Stimulated activated CD4-positive, alpha-beta T cell treated with anti-CD3 and anti-CD28 coated beads, Interleukin-4, amount 100 ng/mL, for 48 hours (primary cell): ENCODE results near the gene AMH.

Experiments used
- DNase-seq, 2 donors: peaks; one replicate each; pipeline ENCODE4 v3.0.0-alpha.2; 2020; ENCODE audit warnings: low read depth in 2 of 2

AMH gene

DNA sequence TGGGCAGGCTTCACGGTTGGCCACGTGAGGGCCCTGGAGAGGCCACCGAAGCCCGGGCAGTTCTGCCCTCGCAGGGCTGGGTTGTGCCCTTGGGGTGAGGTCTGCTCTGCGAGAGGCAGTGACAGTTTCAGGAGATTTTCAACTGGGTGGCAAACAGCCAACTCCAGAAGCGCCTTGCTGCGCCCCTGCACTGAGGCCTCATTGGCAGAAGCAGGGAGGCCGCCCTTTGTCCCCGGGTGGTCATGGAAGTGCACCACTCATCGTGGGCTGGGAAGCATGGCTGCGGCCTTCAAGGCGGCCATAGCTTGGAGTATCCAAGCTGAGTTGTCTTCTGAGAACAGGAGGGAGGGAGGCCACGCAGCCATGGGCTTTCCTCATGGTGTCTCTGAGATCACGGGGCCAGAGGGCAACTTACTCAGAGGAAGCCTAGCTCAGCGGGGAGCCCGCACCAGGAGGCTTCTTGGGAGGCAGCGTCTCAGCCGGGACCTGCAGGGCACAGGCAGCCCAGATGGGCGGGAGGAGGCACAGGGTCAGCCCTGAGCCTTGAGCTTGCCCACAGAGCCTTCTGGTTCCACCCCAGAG is 27.8 kb upstream of the AMH start:
- DNase-seq = no peak

DNA sequence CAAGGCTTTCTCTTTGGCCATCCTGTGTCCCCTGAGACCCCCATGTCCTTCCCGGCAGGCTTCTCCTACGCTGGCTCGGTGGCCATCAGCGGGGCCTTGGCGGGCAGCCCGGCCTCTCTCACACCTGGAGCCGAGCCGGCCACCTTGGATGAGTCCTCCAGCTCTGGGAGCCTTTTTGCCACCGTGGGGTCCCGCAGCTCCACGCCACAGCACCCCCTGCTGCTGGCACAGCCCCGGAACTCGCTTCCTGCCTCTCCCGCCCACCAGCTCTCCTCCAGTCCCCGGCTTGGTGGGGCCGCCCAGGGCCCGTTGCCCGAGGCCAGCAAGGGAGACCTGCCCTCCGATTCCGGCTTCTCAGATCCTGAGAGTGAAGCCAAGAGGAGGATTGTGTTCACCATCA is 27.2 kb upstream of the AMH start:
- DNase-seq = no peak

DNA sequence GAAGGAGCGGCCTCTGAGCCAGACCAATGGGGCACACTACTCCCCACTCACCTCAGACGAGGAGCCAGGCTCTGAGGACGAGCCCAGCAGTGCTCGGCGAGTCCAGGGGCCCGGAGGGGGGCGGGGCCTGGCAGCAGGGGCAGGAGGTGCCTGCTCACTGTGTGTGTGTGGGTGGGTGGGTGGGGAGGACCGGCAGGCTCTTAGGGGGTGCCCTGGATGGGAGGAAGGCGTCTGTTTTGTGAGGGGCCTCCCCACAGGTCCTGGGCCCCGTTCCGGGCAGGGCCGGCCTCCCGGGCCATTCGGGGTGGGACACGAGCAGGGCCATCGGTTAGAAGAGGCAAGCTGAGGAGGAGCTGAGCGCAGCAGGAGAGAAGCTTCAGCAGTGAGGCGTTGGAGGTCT is 25.7 kb upstream of the AMH start:
- DNase-seq = no peak

GRCh38 chr19:2223959-2224358 is 25.2 kb upstream of the AMH start:
- DNase-seq = no peak

- DNase-seq = no peak
These were observed 24.3 kb upstream of the AMH start for GRCh38 chr19:2224754-2225349.

- DNase-seq = no peak
These were observed 23.6 kb upstream of the AMH start for GRCh38 chr19:2225415-2226050.

GRCh38 chr19:2226051-2226839 is 22.9 kb upstream of the AMH start:
- DNase-seq = no peak

- DNase-seq = no peak
These were observed 22.2 kb upstream of the AMH start for GRCh38 chr19:2226840-2227360.

GRCh38 chr19:2227415-2228156 is 21.5 kb upstream of the AMH start:
- DNase-seq = no peak

- DNase-seq = no peak
These were observed 20.7 kb upstream of the AMH start for GRCh38 chr19:2228157-2229030.

DNA sequence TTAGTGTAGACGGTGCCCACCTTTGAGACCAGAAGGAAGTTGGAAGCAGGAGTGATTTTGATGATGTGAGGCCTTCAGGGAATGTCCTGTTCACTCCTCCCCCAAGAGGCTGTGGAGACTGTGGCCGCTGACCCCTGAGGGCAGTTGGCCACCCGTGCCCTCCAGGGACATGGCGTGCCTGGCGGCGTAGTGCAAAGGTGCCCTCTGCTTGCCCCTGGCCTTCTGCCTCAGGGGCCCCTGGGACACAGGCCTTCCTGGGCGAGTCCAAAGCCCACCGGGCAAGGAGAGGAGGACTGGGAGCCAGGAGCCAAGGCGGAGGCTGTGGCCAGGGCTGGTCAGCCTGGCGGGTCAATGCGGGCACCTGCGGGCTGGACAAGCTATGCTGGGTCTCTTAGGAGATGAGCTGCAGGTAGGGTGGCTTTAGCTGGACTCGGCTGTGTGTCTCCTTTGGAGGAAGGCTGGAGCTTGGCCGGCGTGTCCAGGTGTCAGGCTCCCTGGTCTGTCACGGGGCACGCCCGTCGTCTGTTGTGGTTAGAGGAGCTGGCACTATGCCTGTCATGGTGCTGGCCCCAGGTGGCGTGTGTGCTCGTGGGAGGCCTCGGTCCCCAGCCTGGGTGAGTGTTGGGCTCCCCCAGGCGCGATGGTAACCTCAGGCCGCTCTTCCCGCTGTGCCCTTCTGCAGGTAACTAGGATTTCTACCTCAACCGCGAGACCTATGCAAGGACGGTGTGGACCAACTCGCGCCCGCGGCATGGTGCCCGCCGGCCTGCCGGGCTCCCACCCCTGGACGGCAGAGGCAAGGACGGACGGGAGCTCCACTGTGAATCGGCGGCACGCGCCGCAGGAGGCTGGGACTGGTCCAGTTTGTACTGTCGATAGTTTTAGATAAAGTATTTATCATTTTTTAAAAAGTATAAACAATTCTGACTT is 19.8 kb upstream of the AMH start:
- DNase-seq = no peak

GRCh38 chr19:2230033-2230531 is 19.0 kb upstream of the AMH start:
- DNase-seq = no peak

DNA sequence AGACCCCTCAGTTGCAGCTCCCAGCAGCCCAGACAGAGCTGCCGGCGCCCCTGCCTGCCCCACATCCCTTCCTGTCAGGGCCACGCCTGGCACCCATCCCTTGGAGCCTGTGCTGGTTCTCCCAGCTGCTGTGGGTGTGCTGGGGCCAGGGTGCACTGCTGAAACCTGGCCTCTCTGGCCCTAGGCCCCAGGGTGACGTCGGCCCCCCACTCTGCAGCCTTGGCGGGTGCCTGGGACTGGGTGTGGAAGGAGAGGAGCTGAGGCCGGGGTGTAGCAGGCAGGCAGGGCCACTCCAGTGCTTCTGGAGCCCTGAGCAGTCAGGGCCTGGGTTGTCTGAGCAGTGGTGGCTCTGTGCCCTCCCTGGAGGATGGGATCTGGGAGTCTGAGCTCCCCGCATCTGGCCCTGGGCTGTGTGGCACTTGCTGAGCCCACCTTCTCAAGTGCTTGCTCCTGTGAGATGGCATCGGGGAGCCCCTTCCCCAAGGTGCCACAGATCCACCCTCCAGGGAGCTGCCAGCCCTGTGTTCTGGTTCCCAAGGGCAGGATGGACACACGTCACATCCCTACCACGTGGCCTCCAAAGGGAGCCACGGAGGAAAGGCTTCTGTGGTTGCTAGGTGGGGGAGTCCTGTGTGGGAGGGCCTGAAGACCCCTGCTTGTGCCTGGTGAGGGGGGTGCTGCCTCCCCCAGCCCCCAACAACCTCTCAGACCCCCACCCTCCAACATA is 18.2 kb upstream of the AMH start:
- no peak for DNase-seq

GRCh38 chr19:2231621-2232221 is 17.4 kb upstream of the AMH start:
- DNase-seq = no peak

GRCh38 chr19:2232286-2233151 is 16.6 kb upstream of the AMH start:
- DNase-seq = no peak

DNA sequence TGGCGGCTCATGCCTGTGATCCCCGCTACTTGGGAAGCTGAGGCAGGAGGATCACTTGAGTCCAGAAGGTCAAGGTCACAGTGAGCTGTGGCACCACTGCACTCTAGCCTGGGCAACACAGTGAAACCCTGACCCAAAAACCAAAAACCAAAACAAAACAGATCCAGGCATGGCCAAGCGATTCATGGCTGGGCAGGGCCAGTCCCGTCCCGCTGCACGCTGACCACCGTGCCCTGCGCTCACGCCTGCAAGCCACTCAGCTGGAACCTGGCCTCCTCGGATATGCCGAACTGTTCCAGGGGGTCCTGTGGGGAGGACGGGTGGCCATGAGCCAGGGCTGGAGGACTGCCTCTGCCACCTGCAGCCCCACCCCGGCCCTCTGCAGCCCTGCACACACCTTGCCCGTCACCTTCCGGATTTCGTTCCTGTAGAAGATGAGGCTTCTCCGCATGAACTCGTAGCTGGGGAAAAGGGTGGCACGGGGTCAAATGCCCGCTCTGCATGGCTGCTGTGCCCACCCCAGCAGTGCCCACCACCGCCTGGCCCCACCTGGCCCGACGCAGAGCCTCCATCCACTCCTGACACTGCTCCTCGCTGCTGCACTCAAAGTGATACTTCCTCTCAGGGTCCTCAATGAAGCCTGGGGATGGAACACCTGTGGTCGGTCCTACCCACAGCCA is 15.4 kb upstream of the AMH start:
- DNase-seq = no peak

DNA sequence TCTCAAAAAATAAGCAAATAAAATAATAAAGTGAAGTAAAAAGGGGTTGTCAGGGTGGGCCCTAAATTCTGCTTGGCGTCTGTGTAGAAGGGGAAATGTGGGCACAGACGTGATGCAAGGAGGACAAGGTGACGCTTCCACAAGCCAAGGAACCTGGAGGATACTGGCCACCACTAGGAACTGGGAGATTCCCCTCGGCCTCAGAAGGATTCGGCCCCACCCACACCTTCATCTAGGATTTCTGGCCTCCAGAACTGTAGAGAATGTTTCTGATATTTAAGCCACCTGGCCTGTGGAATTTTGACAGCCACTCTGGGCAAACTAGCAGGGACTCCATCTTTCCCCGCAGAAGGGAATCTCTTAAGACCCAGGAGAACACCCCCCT is 14.1 kb upstream of the AMH start:
- no peak for DNase-seq
